HG02943 (cell line): ENCODE results near the gene COX6A1.

ENCODE experiments used
- ATAC-seq: cut with Tn5 transposase; IDR thresholded peaks from one replicate; pipeline ENCODE4 v1.9.1; 2021; ENCODE audit warnings: mild to moderate bottlenecking, low read depth, moderate library complexity; ENCODE audit not compliant: unreplicated experiment

The COX6A1 gene

GRCh38 chr12:120489018-120489417 is 51.1 kb downstream of the COX6A1 start:
- no peak for ATAC-seq

DNA sequence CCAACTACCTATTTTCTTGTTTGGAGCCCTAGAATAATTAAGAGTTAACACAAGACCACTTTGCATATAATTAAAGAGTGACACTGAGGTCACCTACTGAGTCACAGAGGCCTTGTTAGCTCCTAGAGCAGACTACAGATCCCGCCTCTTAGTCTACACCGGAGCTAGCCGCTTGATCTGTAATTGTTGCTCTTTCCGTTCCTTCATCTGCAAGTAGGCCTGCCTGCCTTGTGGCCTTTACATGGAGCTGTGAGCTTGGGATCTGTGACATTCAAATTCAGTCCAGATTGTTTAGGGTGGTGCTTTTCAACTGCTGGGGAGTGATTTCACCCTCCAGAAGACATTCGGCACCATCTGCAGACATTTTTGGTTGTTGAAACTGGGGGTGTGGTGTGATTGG is 52.4 kb downstream of the COX6A1 start:
- no peak for ATAC-seq
